ENCODE measurements around the gene ALDH3A2. TPM values are rescaled to one million over a fixed set of nuclear protein-coding genes. Genes with fewer than 3 reads are reported as not detected.

Gene ALDH3A2
- polyA plus RNA-seq, 3 donors, result 37.6 to 41.0 (median 37.9) TPM

GRCh38 chr17:19646788-19647696 is 1.5 kb upstream of the ALDH3A2 start:
- WGBS, 3 donors, result 55 to 69% (median 67%) methylated on average over 4 of the region's 4 CpGs
- no peak overlapping the region for H3K27ac ChIP-seq (ENCODE audit: low read depth, low read length)

GRCh38 chr17:19647697-19648474 is 665 bp upstream of the ALDH3A2 start:
- 1 to 2% (median 2%) methylated on average over 32 to 37 of the region's 37 CpGs for WGBS, 3 donors
- peak overlapping the region; percentile 39 for H3K27ac ChIP-seq (ENCODE audit: low read depth, low read length)

DNA sequence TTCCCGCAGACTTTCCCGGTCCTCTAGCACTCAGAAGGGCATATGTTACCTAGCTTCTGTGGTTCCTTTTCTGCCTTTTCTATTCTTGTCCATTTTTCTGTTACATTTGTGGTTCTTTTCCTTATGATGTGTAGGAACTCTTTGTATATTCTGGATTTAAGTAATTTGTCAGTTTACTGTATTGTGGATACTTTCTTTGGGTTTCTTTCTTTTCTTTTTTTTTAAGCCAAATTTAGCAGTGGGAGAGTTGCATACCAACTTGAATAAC is 657 bp downstream of the ALDH3A2 start:
- 0 to 4% (median 1%) methylated on average over 2 of the region's 2 CpGs for WGBS, 3 donors
- H3K27ac ChIP-seq (ENCODE audit: low read depth, low read length), result no peak overlapping the region

DNA sequence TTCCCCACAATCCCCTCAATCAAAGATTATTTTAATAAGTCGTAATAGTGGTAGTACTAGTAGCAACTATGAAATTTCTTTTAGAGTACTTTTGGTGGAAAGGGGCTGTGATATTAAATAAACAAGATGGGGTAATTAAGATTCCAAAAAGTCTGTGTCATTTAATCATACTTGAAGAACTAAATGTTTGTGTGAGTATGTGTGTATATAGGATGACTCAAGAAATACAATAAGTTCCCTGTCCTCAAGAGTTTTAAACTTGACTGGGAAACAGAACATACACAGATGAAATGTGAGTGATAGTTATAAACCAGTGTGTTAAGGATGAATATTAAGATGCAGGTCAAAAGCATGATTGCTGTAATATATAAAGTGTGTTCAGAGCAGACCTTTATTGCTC is 2.3 kb downstream of the ALDH3A2 start:
- H3K27ac ChIP-seq (ENCODE audit: low read depth, low read length), result no peak overlapping the region
- 80 to 96% (median 94%) methylated on average over 1 of the region's 1 CpG for WGBS, 3 donors

DNA sequence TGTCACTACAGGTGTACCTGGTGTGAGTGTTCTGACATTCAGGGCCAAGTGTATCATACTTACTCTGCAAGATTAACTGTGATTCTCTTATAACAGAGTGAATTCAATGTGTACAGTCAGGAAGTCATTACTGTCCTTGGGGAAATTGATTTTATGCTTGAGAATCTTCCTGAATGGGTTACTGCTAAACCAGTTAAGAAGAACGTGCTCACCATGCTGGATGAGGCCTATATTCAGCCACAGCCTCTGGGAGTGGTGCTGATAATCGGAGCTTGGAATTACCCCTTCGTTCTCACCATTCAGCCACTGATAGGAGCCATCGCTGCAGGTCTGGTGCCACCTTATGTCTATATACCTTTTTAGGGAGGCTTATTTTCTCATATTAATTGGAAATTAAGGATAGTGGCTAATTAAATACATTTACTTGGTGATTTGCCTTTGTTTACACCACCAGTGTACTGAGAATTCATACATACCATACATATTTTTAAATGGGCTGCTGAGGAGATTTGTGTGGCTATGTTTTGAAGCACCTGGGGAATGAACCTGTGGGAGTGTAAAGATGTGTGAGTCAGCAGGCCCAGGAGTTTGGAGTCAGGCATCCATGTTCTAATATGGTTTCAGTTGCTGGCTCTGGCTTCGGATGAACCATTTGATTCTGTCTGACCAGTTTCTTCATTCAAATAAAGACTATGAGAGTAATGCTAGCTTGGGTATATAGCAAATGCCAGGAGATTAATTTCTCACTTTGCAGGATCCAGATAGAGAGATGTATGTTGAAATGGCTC is 3.1 kb downstream of the ALDH3A2 start:
- H3K27ac ChIP-seq (ENCODE audit: low read depth, low read length), result no peak overlapping the region
- 36 to 75% (median 65%) methylated on average over 5 of the region's 5 CpGs for WGBS, 3 donors

GRCh38 chr17:19652595-19652994 is 4.0 kb downstream of the ALDH3A2 start:
- 38 to 53% (median 51%) methylated on average over 3 of the region's 3 CpGs for WGBS, 3 donors
- H3K27ac ChIP-seq (ENCODE audit: low read depth, low read length), result no peak overlapping the region

- H3K27ac ChIP-seq (ENCODE audit: low read depth, low read length), result no peak overlapping the region
- 97 to 99% (median 97%) methylated on average over 26 to 30 of the region's 30 CpGs for WGBS, 3 donors
Observed at GRCh38 chr17:19654342-19654886, 5.9 kb downstream of the ALDH3A2 start.

DNA sequence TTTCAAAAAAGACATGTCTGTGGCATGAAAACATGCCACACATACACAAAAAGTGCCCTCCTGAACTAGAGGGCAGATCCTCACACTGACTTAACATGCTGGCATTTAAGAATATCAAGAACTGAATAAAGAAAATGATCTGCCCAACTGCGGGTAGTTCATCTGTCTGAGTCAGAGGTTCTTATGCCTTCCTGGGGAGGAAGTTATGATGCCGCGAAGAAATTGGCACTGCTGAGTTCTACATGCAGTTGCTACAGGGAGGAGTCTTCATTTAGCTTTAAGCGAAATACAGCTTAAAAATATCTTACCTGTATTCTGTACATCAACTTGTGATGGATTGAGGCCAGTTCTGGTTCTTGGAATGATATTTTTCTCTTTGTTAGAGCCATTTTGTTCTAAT is 6.3 kb downstream of the ALDH3A2 start:
- WGBS, 3 donors, result 95 to 97% (median 96%) methylated on average over 4 of the region's 4 CpGs
- no peak overlapping the region for H3K27ac ChIP-seq (ENCODE audit: low read depth, low read length)

- H3K27ac ChIP-seq (ENCODE audit: low read depth, low read length), result no peak overlapping the region
- 83 to 94% (median 92%) methylated on average over 4 of the region's 4 CpGs for WGBS, 3 donors
Observed at GRCh38 chr17:19656336-19656735, 7.8 kb downstream of the ALDH3A2 start.

- no peak overlapping the region for H3K27ac ChIP-seq (ENCODE audit: low read depth, low read length)
- WGBS, 3 donors, result 45 to 84% (median 81%) methylated on average over 4 of the region's 4 CpGs
Observed at GRCh38 chr17:19656851-19657581, 8.5 kb downstream of the ALDH3A2 start.

- H3K27ac ChIP-seq (ENCODE audit: low read depth, low read length), result no peak overlapping the region
- WGBS, 3 donors, result 59 to 86% (median 79%) methylated on average over 7 of the region's 7 CpGs
Observed at GRCh38 chr17:19659366-19660177, 11.0 kb downstream of the ALDH3A2 start.

GRCh38 chr17:19660219-19660870 is 11.8 kb downstream of the ALDH3A2 start:
- 52 to 94% (median 90%) methylated on average over 6 of the region's 6 CpGs for WGBS, 3 donors
- no peak overlapping the region for H3K27ac ChIP-seq (ENCODE audit: low read depth, low read length)

DNA sequence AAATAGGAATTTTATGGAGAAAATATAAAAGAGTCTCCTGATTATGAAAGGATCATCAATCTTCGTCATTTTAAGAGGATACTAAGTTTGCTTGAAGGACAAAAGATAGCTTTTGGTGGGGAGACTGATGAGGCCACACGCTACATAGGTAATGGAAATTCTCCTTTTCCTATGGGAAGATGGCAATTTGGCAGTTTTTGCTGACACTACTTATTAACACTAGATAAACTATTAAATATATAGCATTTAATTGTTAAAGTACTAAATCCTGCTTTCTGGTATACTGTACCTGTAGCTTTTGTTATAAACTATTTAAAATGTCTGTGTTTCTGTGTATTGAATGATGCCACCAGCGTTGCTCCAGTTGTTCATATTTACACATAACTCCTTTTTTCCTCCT is 12.6 kb downstream of the ALDH3A2 start:
- WGBS, 3 donors, result 96 to 99% (median 97%) methylated on average over 3 of the region's 3 CpGs
- H3K27ac ChIP-seq (ENCODE audit: low read depth, low read length), result no peak overlapping the region

DNA sequence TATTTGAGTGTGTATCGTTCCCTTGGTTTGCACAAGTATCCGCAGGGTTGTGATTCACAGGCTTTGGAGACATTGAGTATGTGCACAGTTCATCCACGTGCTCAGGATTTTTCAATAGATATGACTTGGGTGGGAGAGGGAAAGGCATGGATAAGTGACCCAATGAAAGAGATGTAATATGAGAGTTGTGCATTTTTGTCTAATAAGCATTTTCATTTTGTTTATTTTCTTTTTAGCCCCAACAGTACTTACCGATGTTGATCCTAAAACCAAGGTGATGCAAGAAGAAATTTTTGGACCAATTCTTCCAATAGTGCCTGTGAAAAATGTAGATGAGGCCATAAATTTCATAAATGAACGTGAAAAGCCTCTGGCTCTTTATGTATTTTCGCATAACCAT is 14.5 kb downstream of the ALDH3A2 start:
- no peak overlapping the region for H3K27ac ChIP-seq (ENCODE audit: low read depth, low read length)
- WGBS, 3 donors, result 94 to 97% (median 95%) methylated on average over 6 of the region's 6 CpGs

DNA sequence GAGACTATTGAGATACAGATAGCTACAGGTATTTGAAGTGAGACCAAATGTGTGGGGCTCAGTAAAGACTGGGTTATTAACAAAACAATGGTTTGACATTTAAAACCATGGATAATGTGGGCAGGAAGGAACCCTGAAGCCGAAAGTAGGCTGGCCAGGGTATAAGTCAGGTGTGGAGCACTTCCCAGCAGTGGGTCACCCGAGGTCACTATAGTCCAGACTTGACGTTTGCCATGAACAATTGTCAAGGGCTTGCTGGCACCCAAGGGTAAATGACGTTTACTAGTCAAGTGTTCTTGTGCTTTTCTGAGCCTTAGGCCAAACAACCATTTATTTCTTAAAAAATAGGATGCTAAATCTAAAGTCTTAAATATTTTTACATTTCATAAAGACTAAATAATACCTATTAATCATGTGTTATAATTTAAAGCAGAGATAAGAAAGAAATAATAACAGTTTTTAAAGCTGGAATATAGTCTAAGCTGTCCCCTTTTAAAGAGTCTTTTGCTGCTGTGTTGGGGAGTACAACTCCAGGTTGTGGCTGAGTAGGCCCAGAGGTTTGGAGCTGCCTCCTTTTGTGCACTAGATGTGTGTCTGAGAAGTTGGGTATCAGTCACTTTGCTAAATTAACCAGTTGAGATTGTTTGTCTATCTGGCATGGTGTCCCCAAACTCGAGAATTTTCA is 15.7 kb downstream of the ALDH3A2 start:
- WGBS, 3 donors, result 32 to 72% (median 64%) methylated on average over 5 of the region's 5 CpGs
- H3K27ac ChIP-seq (ENCODE audit: low read depth, low read length), result no peak overlapping the region

DNA sequence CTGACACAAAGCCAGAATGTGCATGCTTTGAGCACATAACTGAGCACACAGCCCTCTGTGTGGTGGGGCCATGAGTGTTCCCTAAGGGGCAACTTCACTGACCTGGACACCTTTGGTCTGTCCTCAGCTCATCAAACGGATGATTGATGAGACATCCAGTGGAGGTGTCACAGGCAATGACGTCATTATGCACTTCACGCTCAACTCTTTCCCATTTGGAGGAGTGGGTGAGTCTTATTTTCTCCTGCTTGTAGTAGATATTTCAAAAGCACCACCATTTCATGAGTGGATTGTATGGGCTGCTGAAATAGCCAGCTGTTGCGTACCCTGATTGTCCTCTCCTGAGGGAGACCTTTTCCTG is 16.2 kb downstream of the ALDH3A2 start:
- no peak overlapping the region for H3K27ac ChIP-seq (ENCODE audit: low read depth, low read length)
- WGBS, 3 donors, result 86 to 94% (median 93%) methylated on average over 4 of the region's 4 CpGs

Data from adipose tissue (tissue), 3 donors.